GM13977 (cell line): ENCODE data around the gene OR2H1.

Source experiments
- DNase-seq: peaks from one replicate; pipeline ENCODE4 v3.0.0; 2012; ENCODE audit warnings: low spot score
- CTCF ChIP-seq: IDR thresholded peaks from 2 replicates; pipeline ENCODE4 v1.5.1; 2012; ENCODE audit warnings: mild to moderate bottlenecking, control low read depth; ENCODE audit not compliant: insufficient read depth; ENCODE audit errors: extremely low read depth, missing control alignments
- in situ Hi-C: fragments of 300-500 bp; cut with MboI; formaldehyde crosslinking; loops from one replicate; pipeline ENCODE4 v1.12.0; 2022; ENCODE audit warnings: low sequenced_read_pairs, low pct_unique_long_range_greater_than_20kb, mixed read lengths, inconsistent platforms; ENCODE audit not compliant: unreplicated experiment

The OR2H1 gene

GRCh38 chr6:29465279-29465678 is 8.3 kb downstream of the OR2H1 start:
- no peak for DNase-seq
- no peak for TF ChIP-seq CTCF
- in situ Hi-C loops, result no loop called here

GRCh38 chr6:29465801-29466200 is 8.8 kb downstream of the OR2H1 start:
- TF ChIP-seq CTCF, result no peak
- DNase-seq, result no peak
- in situ Hi-C loops, result no loop called here

GRCh38 chr6:29466241-29466640 is 9.3 kb downstream of the OR2H1 start:
- no peak for DNase-seq
- in situ Hi-C loops, result no loop called here
- TF ChIP-seq CTCF, result no peak

- in situ Hi-C loops, result no loop called here
- no peak for DNase-seq
- TF ChIP-seq CTCF, result no peak
Observed at GRCh38 chr6:29474996-29475395, 18.0 kb downstream of the OR2H1 start.

GRCh38 chr6:29477923-29478450 is 21.0 kb downstream of the OR2H1 start:
- in situ Hi-C loops, result no loop called here
- DNase-seq, result no peak
- no peak for TF ChIP-seq CTCF

- no peak for TF ChIP-seq CTCF
- DNase-seq, result no peak
- in situ Hi-C loops, result no loop called here
Observed at GRCh38 chr6:29478740-29479139, 21.8 kb downstream of the OR2H1 start.

- in situ Hi-C loops, result no loop called here
- TF ChIP-seq CTCF, result no peak
- no peak for DNase-seq
Observed at GRCh38 chr6:29479560-29479959, 22.6 kb downstream of the OR2H1 start.
